Measurements from ENCODE around the gene TGM6.

GRCh38 chr20:2463616-2464365 is 83.1 kb downstream of the TGM6 start:
- no peak for TF ChIP-seq CTCF (optimal IDR thresholded peaks at IDR 0.05 in 1 of 3, IDR thresholded peaks at IDR 0.05 in 1 of 3, conservative IDR thresholded peaks at IDR 0.05 in 1 of 3; ENCODE audit: extremely low read depth in 1 of 3, insufficient read depth in 2 of 3, low read length in 3 of 3)
- TF ChIP-seq EZH2 (IDR thresholded peaks at IDR 0.05; ENCODE audit: low read length) = no peak

Data from keratinocyte (primary cell).